D721Med (cell line): ENCODE data around the gene ST3GAL4.

Experiments
- DNase-seq: peaks from one replicate; pipeline ENCODE4 v3.0.0; 2011; ENCODE audit warnings: low spot score; ENCODE audit not compliant: insufficient read length
- FAIRE-seq: peaks from 2 replicates; lab custom pipeline; 2011; peaks lifted over from hg19 to GRCh38; lab: Jason Lieb, UNC
- TF ChIP-seq, protein P1 (sequence below): IDR thresholded peaks from 2 replicates; pipeline ENCODE4 v1.5.1; 2012; ENCODE audit warnings: mild to moderate bottlenecking, control low read depth; ENCODE audit not compliant: insufficient read depth; ENCODE audit errors: missing control alignments

The ST3GAL4 gene

GRCh38 chr11:126452241-126453101, 97.0 kb downstream of the ST3GAL4 start:
- DNase-seq, result no peak
- TF ChIP-seq, protein P1, sequence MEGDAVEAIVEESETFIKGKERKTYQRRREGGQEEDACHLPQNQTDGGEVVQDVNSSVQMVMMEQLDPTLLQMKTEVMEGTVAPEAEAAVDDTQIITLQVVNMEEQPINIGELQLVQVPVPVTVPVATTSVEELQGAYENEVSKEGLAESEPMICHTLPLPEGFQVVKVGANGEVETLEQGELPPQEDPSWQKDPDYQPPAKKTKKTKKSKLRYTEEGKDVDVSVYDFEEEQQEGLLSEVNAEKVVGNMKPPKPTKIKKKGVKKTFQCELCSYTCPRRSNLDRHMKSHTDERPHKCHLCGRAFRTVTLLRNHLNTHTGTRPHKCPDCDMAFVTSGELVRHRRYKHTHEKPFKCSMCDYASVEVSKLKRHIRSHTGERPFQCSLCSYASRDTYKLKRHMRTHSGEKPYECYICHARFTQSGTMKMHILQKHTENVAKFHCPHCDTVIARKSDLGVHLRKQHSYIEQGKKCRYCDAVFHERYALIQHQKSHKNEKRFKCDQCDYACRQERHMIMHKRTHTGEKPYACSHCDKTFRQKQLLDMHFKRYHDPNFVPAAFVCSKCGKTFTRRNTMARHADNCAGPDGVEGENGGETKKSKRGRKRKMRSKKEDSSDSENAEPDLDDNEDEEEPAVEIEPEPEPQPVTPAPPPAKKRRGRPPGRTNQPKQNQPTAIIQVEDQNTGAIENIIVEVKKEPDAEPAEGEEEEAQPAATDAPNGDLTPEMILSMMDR, result no peak
- no peak for FAIRE-seq

DNA sequence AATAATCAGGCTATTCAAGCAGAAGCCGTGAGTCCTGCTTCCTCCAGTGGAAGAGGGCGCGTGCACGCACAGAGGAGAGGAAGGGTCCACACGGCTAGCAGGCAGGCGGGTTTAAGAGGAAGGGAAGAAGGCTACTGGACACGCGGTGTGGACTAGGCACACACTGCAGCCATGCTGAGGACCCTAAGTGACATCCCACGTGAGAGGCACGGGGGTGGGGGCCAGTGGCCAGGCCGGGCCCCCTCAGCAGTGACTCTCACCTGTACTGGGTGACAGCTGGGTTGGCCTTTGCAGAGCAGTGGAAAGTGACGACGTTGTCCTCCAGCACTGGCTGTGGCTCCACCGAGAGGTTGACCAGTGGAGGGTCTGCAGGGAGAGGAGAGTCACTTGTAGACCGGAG, 100.6 kb downstream of the ST3GAL4 start:
- TF ChIP-seq, protein P1, result no peak
- DNase-seq, result no peak
- FAIRE-seq, result no peak

GRCh38 chr11:126456783-126457542, 101.5 kb downstream of the ST3GAL4 start:
- DNase-seq (no peak), FAIRE-seq (no peak)

DNA sequence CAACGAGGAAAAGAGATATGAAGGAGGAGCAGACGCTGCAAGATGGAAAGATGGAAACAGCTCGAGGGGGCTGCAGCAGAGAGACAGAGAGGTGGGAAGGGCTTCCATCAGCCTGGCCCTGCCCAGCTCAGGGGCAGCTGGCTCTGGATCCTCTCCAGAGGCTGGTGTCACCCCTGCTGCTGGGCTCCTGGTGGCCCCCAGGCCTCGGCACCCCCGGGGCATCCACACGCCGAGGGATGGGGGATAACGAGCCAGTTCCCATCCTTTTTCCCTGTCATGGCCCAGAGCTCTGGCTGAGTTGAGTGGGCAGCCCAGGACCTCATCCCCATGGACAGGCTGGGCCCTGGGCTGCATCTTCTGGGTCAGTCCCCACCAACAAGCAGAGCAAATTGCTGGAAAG, 102.3 kb downstream of the ST3GAL4 start:
- FAIRE-seq (no peak), DNase-seq (no peak)
- TF ChIP-seq, protein P1, result no peak

More at GRCh38 chr11:126456783-126457542, 101.5 kb downstream of the ST3GAL4 start:
- TF ChIP-seq, protein P1, result no peak

- no peak for FAIRE-seq
- TF ChIP-seq, protein P1, result no peak
Observed at GRCh38 chr11:126459691-126460281, 104.3 kb downstream of the ST3GAL4 start.

GRCh38 chr11:126460417-126461095, 105.1 kb downstream of the ST3GAL4 start:
- FAIRE-seq (no peak), DNase-seq (no peak)
- TF ChIP-seq, protein P1, result no peak

More at GRCh38 chr11:126459691-126460281, 104.3 kb downstream of the ST3GAL4 start:
- no peak for DNase-seq
